ENCODE data around the gene PPHLN1.

Gene PPHLN1

GRCh38 chr12:42298887-42299286, 27.1 kb upstream of the PPHLN1 start:
- no peaks in the 10 kb centered on the region for H3K27me3 ChIP-seq (ENCODE audit: insufficient read depth, low read length, poor library complexity)
- ATAC-seq (ENCODE audit: insufficient read depth, low read depth): no peak
- no peaks in the 10 kb centered on the region for H3K4me1 ChIP-seq (ENCODE audit: insufficient read depth, low read length)
- DNase-seq: no peak
- H4K20me1 ChIP-seq (ENCODE audit: insufficient read depth, low read length): no peaks in the 10 kb centered on the region
- no peak for TF ChIP-seq CTCF (IDR thresholded peaks at IDR 0.05; ENCODE audit: borderline replicate concordance, extremely low read depth, low read length, poor library complexity, severe bottlenecking)
- no peak for TF ChIP-seq EZH2 (IDR thresholded peaks at IDR 0.05; ENCODE audit: borderline replicate concordance, low read depth, low read length, severe bottlenecking)
- H3K27ac ChIP-seq (ENCODE audit: low read length): no peak overlapping the region
- no peak overlapping the region for H3K4me2 ChIP-seq (ENCODE audit: insufficient read depth, low read length)
- no peaks in the 10 kb centered on the region for H3K9me3 ChIP-seq (ENCODE audit: insufficient read depth, low read length, severe bottlenecking)
- H3K36me3 ChIP-seq (ENCODE audit: insufficient read depth, low read length): no peaks in the 10 kb centered on the region
- H2AFZ ChIP-seq (ENCODE audit: low read depth, low read length): no peak overlapping the region
- H3K4me3 ChIP-seq (ENCODE audit: low read depth in 1 of 2, low read length in 2 of 2): no peak overlapping the region
- H3K79me2 ChIP-seq (ENCODE audit: insufficient read depth, low read length): no peaks in the 10 kb centered on the region
- H3K9ac ChIP-seq (ENCODE audit: low read depth, low read length): no peak overlapping the region

- H3K27me3 ChIP-seq (ENCODE audit: insufficient read depth, low read length, poor library complexity): no peaks in the 10 kb centered on the region
- no peak overlapping the region for H3K9ac ChIP-seq (ENCODE audit: low read depth, low read length)
- H3K4me2 ChIP-seq (ENCODE audit: insufficient read depth, low read length): no peak overlapping the region
- no peaks in the 10 kb centered on the region for H3K9me3 ChIP-seq (ENCODE audit: insufficient read depth, low read length, severe bottlenecking)
- no peaks in the 10 kb centered on the region for H3K79me2 ChIP-seq (ENCODE audit: insufficient read depth, low read length)
- H3K4me3 ChIP-seq (ENCODE audit: low read depth in 1 of 2, low read length in 2 of 2): no peak overlapping the region
- H4K20me1 ChIP-seq (ENCODE audit: insufficient read depth, low read length): no peaks in the 10 kb centered on the region
- ATAC-seq (ENCODE audit: insufficient read depth, low read depth) (peak; percentile 31; the same call in 1 of the 3 replicates), DNase-seq (no peak)
- TF ChIP-seq CTCF (IDR thresholded peaks at IDR 0.05; ENCODE audit: borderline replicate concordance, extremely low read depth, low read length, poor library complexity, severe bottlenecking) (no peak), EZH2 (IDR thresholded peaks at IDR 0.05; ENCODE audit: borderline replicate concordance, low read depth, low read length, severe bottlenecking) (no peak)
- no peak overlapping the region for H2AFZ ChIP-seq (ENCODE audit: low read depth, low read length)
- H3K36me3 ChIP-seq (ENCODE audit: insufficient read depth, low read length): no peaks in the 10 kb centered on the region
- H3K4me1 ChIP-seq (ENCODE audit: insufficient read depth, low read length): no peaks in the 10 kb centered on the region
- no peak overlapping the region for H3K27ac ChIP-seq (ENCODE audit: low read length)
Observed at GRCh38 chr12:42299392-42300308, 26.3 kb upstream of the PPHLN1 start.

GRCh38 chr12:42306297-42306696, 19.7 kb upstream of the PPHLN1 start:
- Histone ChIP-seq H2AFZ (ENCODE audit: low read depth, low read length) (no peak overlapping the region), H3K79me2 (ENCODE audit: insufficient read depth, low read length) (no peaks in the 10 kb centered on the region), H3K4me3 (ENCODE audit: low read depth in 1 of 2, low read length in 2 of 2) (no peak overlapping the region), H3K4me2 (ENCODE audit: insufficient read depth, low read length) (no peak overlapping the region), H3K36me3 (ENCODE audit: insufficient read depth, low read length) (no peaks in the 10 kb centered on the region), H3K27ac (ENCODE audit: low read length) (no peak overlapping the region), H3K9ac (ENCODE audit: low read depth, low read length) (no peak overlapping the region), H3K4me1 (ENCODE audit: insufficient read depth, low read length) (no peaks in the 10 kb centered on the region), H3K9me3 (ENCODE audit: insufficient read depth, low read length, severe bottlenecking) (no peaks in the 10 kb centered on the region), H3K27me3 (ENCODE audit: insufficient read depth, low read length, poor library complexity) (no peaks in the 10 kb centered on the region), H4K20me1 (ENCODE audit: insufficient read depth, low read length) (no peaks in the 10 kb centered on the region)
- ATAC-seq (ENCODE audit: insufficient read depth, low read depth) (no peak), DNase-seq (no peak)
- TF ChIP-seq CTCF (IDR thresholded peaks at IDR 0.05; ENCODE audit: borderline replicate concordance, extremely low read depth, low read length, poor library complexity, severe bottlenecking) (no peak), EZH2 (IDR thresholded peaks at IDR 0.05; ENCODE audit: borderline replicate concordance, low read depth, low read length, severe bottlenecking) (no peak)

Data from DND-41 (cell line).